MCF 10A (cell line): ENCODE results near the gene RPUSD3. TPM values are rescaled to one million over a fixed set of nuclear protein-coding genes. Genes with fewer than 3 reads are reported as not detected.
A peak's percentile ranks its signal among the peaks of the same experiment; 100 is the strongest.

ENCODE experiments used
- BruUV-seq: library from RNA; stranded (reverse); fragments of 400-500 nt; replicated peaks from 2 replicates; lab custom pipeline; 2021; lab: Mats Ljungman, UMichigan
- CTCF ChIA-PET: fragments of 300-600 bp; sonication (Branson Sonifier 250); formaldehyde crosslinking; extraction: SDS; loops from one replicate; lab custom pipeline; 2021; ENCODE audit warnings: antibody characterized with exemption, inconsistent platforms; lab: Yijun Ruan, JAX
- POLR2A ChIA-PET: fragments of 300-600, 350-650 bp; sonication (Branson Sonifier 250); formaldehyde crosslinking; extraction: SDS; loops from one replicate; lab custom pipeline; 2020; ENCODE audit warnings: antibody characterized with exemption, inconsistent platforms; lab: Yijun Ruan, JAX
- DNase-seq: peaks from one replicate; pipeline ENCODE4 v3.0.0-alpha.2; 2018; ENCODE audit not compliant: unreplicated experiment
- H3K27ac Mint-ChIP-seq: one replicate; pipeline ENCODE4 v1.8.0; 2022; ENCODE audit warnings: mild to moderate bottlenecking, low read depth, mixed read lengths; ENCODE audit not compliant: unreplicated experiment
- H3K27me3 Mint-ChIP-seq: one replicate; pipeline ENCODE4 v1.8.0; 2022; ENCODE audit warnings: mixed read lengths; ENCODE audit not compliant: insufficient read depth, unreplicated experiment
- H3K36me3 Mint-ChIP-seq: one replicate; pipeline ENCODE4 v1.8.0; 2022; ENCODE audit warnings: mild to moderate bottlenecking, moderate library complexity, mixed read lengths; ENCODE audit not compliant: insufficient read depth, unreplicated experiment
- H3K4me1 Mint-ChIP-seq: one replicate; pipeline ENCODE4 v1.8.0; 2022; ENCODE audit warnings: mixed read lengths; ENCODE audit not compliant: insufficient read depth, unreplicated experiment
- H3K4me3 Mint-ChIP-seq: one replicate; pipeline ENCODE4 v1.8.0; 2022; ENCODE audit warnings: mild to moderate bottlenecking, moderate library complexity, mixed read lengths; ENCODE audit not compliant: unreplicated experiment
- H3K9me3 Mint-ChIP-seq: one replicate; pipeline ENCODE4 v1.8.0; 2022; ENCODE audit warnings: mixed read lengths; ENCODE audit not compliant: unreplicated experiment
- intact Hi-C: fragments of 100-400 bp; cut with micrococcal nuclease; formaldehyde crosslinking; loops from 2 replicates; pipeline ENCODE4 v1.14.1; 2022
- total RNA-seq: library from RNA; stranded (reverse); gene quantifications from 2 replicates; pipeline ENCODE4 v1.2.3, GENCODE V29; 2022
- TF ChIP-seq, protein P1 (sequence below): fragments of 200-600 bp; IDR thresholded peaks from one replicate; pipeline ENCODE4 v1.8.0; 2022; ENCODE audit warnings: antibody characterized with exemption, mild to moderate bottlenecking; ENCODE audit not compliant: unreplicated experiment

Gene RPUSD3
- total RNA-seq, 1 experiment from 2014 or later = 40.7 TPM

GRCh38 chr3:9828801-9829755 lies 14.7 kb downstream of the RPUSD3 start:
- Mint-ChIP-seq H3K4me1 (no peaks in the 10 kb centered on the region), H3K27ac (no peak overlapping the region), H3K9me3 (no peaks in the 10 kb centered on the region), H3K4me3 (no peak overlapping the region), H3K36me3 (peaks cover under 1% of the 10 kb centered on the region), H3K27me3 (no peaks in the 10 kb centered on the region)
- DNase-seq = no peak
- BruUV-seq = no TSS peak
- TF ChIP-seq, protein P1, sequence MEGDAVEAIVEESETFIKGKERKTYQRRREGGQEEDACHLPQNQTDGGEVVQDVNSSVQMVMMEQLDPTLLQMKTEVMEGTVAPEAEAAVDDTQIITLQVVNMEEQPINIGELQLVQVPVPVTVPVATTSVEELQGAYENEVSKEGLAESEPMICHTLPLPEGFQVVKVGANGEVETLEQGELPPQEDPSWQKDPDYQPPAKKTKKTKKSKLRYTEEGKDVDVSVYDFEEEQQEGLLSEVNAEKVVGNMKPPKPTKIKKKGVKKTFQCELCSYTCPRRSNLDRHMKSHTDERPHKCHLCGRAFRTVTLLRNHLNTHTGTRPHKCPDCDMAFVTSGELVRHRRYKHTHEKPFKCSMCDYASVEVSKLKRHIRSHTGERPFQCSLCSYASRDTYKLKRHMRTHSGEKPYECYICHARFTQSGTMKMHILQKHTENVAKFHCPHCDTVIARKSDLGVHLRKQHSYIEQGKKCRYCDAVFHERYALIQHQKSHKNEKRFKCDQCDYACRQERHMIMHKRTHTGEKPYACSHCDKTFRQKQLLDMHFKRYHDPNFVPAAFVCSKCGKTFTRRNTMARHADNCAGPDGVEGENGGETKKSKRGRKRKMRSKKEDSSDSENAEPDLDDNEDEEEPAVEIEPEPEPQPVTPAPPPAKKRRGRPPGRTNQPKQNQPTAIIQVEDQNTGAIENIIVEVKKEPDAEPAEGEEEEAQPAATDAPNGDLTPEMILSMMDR = no peak
- intact Hi-C loops = no loop called here
- CTCF ChIA-PET = interaction anchor here (0.7 to 3.1 kb wide), 8 partner anchors 8 to 118 kb away, joined by 3 to 17 read pairs (median 4); no protein-coding TSS in a partner anchor
- POLR2A ChIA-PET = interaction anchor here (0.8 to 3.8 kb wide), 4 partner anchors 10 to 14 kb away, joined by 3 to 29 read pairs (median 7); partner anchors contain the start of gene RPUSD3

DNA sequence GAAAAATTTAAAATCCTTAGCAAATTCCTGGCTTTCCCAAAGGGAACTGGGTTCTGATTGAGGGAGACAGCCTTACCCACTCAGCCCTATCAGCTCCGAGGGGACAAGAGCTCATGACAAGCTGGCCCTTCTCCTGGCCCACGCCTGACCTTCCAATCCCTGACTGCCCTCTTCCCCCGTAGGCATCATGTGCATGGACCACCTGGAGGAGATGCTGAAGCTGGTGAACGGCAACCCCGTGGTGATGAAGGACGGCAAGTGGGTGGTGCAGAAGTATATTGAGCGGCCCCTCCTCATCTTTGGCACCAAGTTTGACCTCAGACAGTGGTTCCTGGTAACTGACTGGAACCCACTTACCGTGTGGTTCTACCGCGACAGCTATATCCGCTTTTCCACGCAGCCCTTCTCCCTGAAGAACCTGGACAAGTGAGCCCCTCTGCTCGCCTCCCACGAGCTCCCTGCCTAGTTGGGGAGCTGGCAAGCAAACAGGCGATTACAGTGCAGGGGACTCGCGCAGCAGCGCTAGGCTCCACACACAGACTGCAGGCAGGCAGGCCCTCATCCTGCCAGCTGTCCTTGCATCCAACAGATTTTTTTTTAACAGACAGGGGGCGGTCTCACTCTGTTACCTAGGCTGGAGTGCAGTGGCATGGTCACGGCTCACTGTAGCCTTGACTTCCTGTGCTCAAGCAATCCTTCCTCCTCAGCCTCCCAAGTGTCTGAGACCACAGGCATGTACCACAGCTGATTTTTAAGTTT lies 16.8 kb downstream of the RPUSD3 start:
- no TSS peak for BruUV-seq
- no peaks in the 10 kb centered on the region for H3K27me3 Mint-ChIP-seq
- H3K36me3 Mint-ChIP-seq = no peaks in the 10 kb centered on the region
- CTCF ChIA-PET = interaction anchor here (0.7 to 3.1 kb wide), 7 partner anchors 12 to 460 kb away, joined by 3 to 17 read pairs (median 6); no protein-coding TSS in a partner anchor
- DNase-seq = peak; percentile 41
- H3K9me3 Mint-ChIP-seq = no peaks in the 10 kb centered on the region
- H3K4me1 Mint-ChIP-seq = no peaks in the 10 kb centered on the region
- H3K4me3 Mint-ChIP-seq = no peak overlapping the region
- POLR2A ChIA-PET = interaction anchor here (0.5 to 2.7 kb wide), 6 partner anchors 14 to 273 kb away, joined by 3 to 10 read pairs (median 4); partner anchors contain the start of genes CRELD1 and RPUSD3
- intact Hi-C loops = loop anchor here (1.0 kb wide), 1 partner anchor 119 kb away; no protein-coding TSS in a partner anchor
- H3K27ac Mint-ChIP-seq = no peak overlapping the region
- TF ChIP-seq, protein P1 = peak; percentile 34

DNA sequence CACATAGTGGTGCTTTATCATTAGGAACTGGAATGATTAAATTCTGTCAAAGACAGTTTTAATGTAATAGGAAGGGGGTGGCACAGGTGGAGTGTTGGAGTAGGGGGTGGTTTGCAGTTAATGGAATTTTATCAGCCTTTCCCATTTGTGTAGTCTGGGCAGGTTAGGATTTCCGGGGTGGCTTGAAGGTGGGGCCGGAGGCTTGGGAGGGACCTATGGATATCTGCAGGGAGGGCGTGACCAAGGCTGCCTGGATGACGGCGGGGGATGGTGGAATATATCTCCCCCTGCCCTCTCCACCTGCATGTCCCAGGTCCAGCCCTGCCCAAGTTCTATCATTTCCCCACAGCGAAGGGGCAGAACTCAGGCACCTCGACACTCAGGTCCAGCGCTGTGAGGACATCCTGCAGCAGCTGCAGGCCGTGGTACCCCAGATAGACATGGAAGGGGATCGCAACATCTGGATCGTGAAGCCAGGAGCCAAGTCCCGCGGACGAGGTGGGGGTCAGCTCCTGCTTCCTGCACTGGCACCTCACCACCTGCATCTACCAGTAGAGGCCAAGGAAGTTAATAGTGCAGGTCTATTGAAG lies 18.3 kb downstream of the RPUSD3 start:
- POLR2A ChIA-PET = interaction anchor here (1.1 kb wide), 1 partner anchor 33 kb away, joined by 3 read pairs; the partner anchor contains the start of gene ARPC4
- TF ChIP-seq, protein P1 = no peak
- CTCF ChIA-PET = interaction anchor here (0.5 kb wide), 1 partner anchor 127 kb away, joined by 4 read pairs; the partner anchor contains the start of gene PRRT3
- no TSS peak for BruUV-seq
- Mint-ChIP-seq H3K9me3 (no peaks in the 10 kb centered on the region), H3K4me3 (no peak overlapping the region), H3K27ac (no peak overlapping the region), H3K27me3 (no peaks in the 10 kb centered on the region), H3K4me1 (no peaks in the 10 kb centered on the region), H3K36me3 (no peaks in the 10 kb centered on the region)
- intact Hi-C loops = no loop called here
- DNase-seq = no peak
